Neutrophil (primary cell): Measurements from ENCODE around the gene RABGAP1L.

Source experiments
- H3K27ac ChIP-seq: fragments of 200-600 bp; sonication (generic); 2 replicates; pipeline ENCODE4 v1.5.1; 2016; ENCODE audit warnings: mild to moderate bottlenecking, moderate library complexity
- H3K27me3 ChIP-seq: fragments of 200-600 bp; sonication (generic); 2 replicates; pipeline ENCODE4 v1.6.0; 2016; ENCODE audit warnings: mild to moderate bottlenecking
- H3K36me3 ChIP-seq: fragments of 200-600 bp; sonication (generic); 2 replicates; pipeline ENCODE4 v1.5.1; 2017
- H3K4me1 ChIP-seq, 2 experiments: fragments of 200-600 bp in 1 of 2; sonication (generic) in 1 of 2; 1 replicate in 1 of 2; 2 replicates in 1 of 2; pipeline versions ENCODE4 v1.5.1 to v1.6.1; 2013 to 2016; ENCODE audit warnings: low read depth in 1 of 2, low read length in 1 of 2, mild to moderate bottlenecking in 1 of 2, moderate library complexity in 1 of 2; ENCODE audit not compliant: control insufficient read depth in 1 of 2, insufficient read depth in 1 of 2
- H3K4me3 ChIP-seq, 2 experiments: fragments of 200-600 bp in 1 of 2; sonication (generic) in 1 of 2; 1 replicate in 1 of 2; 2 replicates in 1 of 2; pipeline ENCODE4 v1.5.1; 2013 to 2016; ENCODE audit warnings: low read depth in 1 of 2, low read length in 1 of 2, mild to moderate bottlenecking in 1 of 2, moderate library complexity in 1 of 2
- H3K9me3 ChIP-seq: fragments of 200-600 bp; sonication (generic); 2 replicates; pipeline ENCODE4 v1.5.1; 2016
- CTCF ChIP-seq: fragments of 200-600 bp; sonication (generic); IDR thresholded peaks from 2 replicates; pipeline ENCODE4 v1.5.1; 2016; ENCODE audit warnings: antibody characterized with exemption

The RABGAP1L gene

GRCh38 chr1:174296309-174296708 is 137.0 kb downstream of the RABGAP1L start:
- no peak overlapping the region for H3K4me3 ChIP-seq

GRCh38 chr1:174297351-174297750 is 138.0 kb downstream of the RABGAP1L start:
- Histone ChIP-seq H3K27me3 (no peaks in the 10 kb centered on the region), H3K27ac (no peak overlapping the region), H3K4me3 (no peak overlapping the region), H3K36me3 (no peaks in the 10 kb centered on the region), H3K4me1 (no peaks in the 10 kb centered on the region), H3K9me3 (peaks cover 10% of the 10 kb centered on the region)
- TF ChIP-seq CTCF = no peak

More at GRCh38 chr1:174296309-174296708, 137.0 kb downstream of the RABGAP1L start:
- Histone ChIP-seq H3K27me3 (no peaks in the 10 kb centered on the region), H3K9me3 (peaks cover 8% of the 10 kb centered on the region), H3K36me3 (no peaks in the 10 kb centered on the region), H3K4me1 (no peaks in the 10 kb centered on the region), H3K27ac (no peak overlapping the region)
- no peak for TF ChIP-seq CTCF

- Histone ChIP-seq H3K4me1 (no peaks in the 10 kb centered on the region), H3K27me3 (no peaks in the 10 kb centered on the region), H3K9me3 (peaks cover 10% of the 10 kb centered on the region), H3K27ac (no peak overlapping the region), H3K4me3 (no peak overlapping the region), H3K36me3 (no peaks in the 10 kb centered on the region)
- no peak for TF ChIP-seq CTCF
These were observed 142.2 kb downstream of the RABGAP1L start for GRCh38 chr1:174301295-174302077.

GRCh38 chr1:174308604-174309003 is 149.3 kb downstream of the RABGAP1L start:
- H3K9me3 ChIP-seq = no peaks in the 10 kb centered on the region
- H3K36me3 ChIP-seq = no peaks in the 10 kb centered on the region
- no peak overlapping the region for H3K4me3 ChIP-seq
- H3K4me1 ChIP-seq = no peaks in the 10 kb centered on the region
- H3K27me3 ChIP-seq = no peaks in the 10 kb centered on the region
- no peak overlapping the region for H3K27ac ChIP-seq
- no peak for TF ChIP-seq CTCF

GRCh38 chr1:174309490-174309889 is 150.2 kb downstream of the RABGAP1L start:
- Histone ChIP-seq H3K4me1 (no peaks in the 10 kb centered on the region), H3K4me3 (no peak overlapping the region), H3K9me3 (no peaks in the 10 kb centered on the region), H3K27me3 (no peaks in the 10 kb centered on the region), H3K36me3 (no peaks in the 10 kb centered on the region), H3K27ac (no peak overlapping the region)
- no peak for TF ChIP-seq CTCF
